Natural killer cell (primary cell): ENCODE results near the gene OR52N1. TPM values are rescaled to one million over a fixed set of nuclear protein-coding genes. Genes with fewer than 3 reads are reported as not detected.

Experiments used
- ATAC-seq, 3 donors: fragments of 150-1000 bp in 2 of 3; fragments of 200-7000 bp in 1 of 3; cut with Tn5 transposase; 1 replicate in 1 of 3; 2 replicates in 2 of 3; pipeline ENCODE4 v1.10.0; 2021; ENCODE audit warnings: mild to moderate bottlenecking in 2 of 3, moderate library complexity in 2 of 3
- DNase-seq, 2 donors: peaks; one replicate each; pipeline versions ENCODE4 v3.0.0 to v3.0.0-alpha.2; 2013 to 2021; ENCODE audit warnings: mixed read lengths in 1 of 2
- H3K27ac ChIP-seq: one replicate; pipeline ENCODE4 v1.5.1; 2013; ENCODE audit warnings: mild to moderate bottlenecking, low read length
- H3K27me3 ChIP-seq: one replicate; pipeline ENCODE4 v1.6.1; 2013; ENCODE audit warnings: low read length; ENCODE audit not compliant: control insufficient read depth, insufficient read depth
- H3K36me3 ChIP-seq: one replicate; pipeline ENCODE4 v1.6.1; 2013; ENCODE audit warnings: low read length; ENCODE audit not compliant: control insufficient read depth, insufficient read depth
- H3K4me1 ChIP-seq: one replicate; pipeline ENCODE4 v1.6.1; 2013; ENCODE audit warnings: low read length; ENCODE audit not compliant: control insufficient read depth, insufficient read depth
- H3K4me3 ChIP-seq: one replicate; pipeline ENCODE4 v1.5.1; 2013; ENCODE audit warnings: low read length
- H3K9me3 ChIP-seq: one replicate; pipeline ENCODE4 v1.6.1; 2013; ENCODE audit warnings: low read length; ENCODE audit not compliant: control insufficient read depth, insufficient read depth
- H3K27ac Mint-ChIP-seq, 2 donors: one replicate each; pipeline ENCODE4 v1.8.0; 2022; ENCODE audit warnings: mild to moderate bottlenecking in 2 of 2, mixed read lengths in 2 of 2, moderate library complexity in 1 of 2
- H3K27me3 Mint-ChIP-seq, 2 donors: one replicate each; pipeline ENCODE4 v1.8.0; 2022; ENCODE audit warnings: low read depth in 2 of 2, mixed read lengths in 2 of 2
- H3K36me3 Mint-ChIP-seq: one replicate; pipeline ENCODE4 v1.8.0; 2022; ENCODE audit warnings: mixed read lengths
- H3K4me1 Mint-ChIP-seq, 2 donors: one replicate each; pipeline ENCODE4 v1.8.0; 2022; ENCODE audit warnings: mixed read lengths in 2 of 2
- H3K4me3 Mint-ChIP-seq: one replicate; pipeline ENCODE4 v1.8.0; 2022; ENCODE audit warnings: mild to moderate bottlenecking, moderate library complexity, mixed read lengths
- H3K9me3 Mint-ChIP-seq, 2 donors: one replicate each; pipeline ENCODE4 v1.8.0; 2022; ENCODE audit warnings: mixed read lengths in 2 of 2
- WGBS: methylation state at CpG from one replicate; pipeline ENCODE4 v1.1.7; 2013; ENCODE audit warnings: missing lambda C conversion rate; ENCODE audit not compliant: insufficient coverage; 5-methylcytosine and 5-hydroxymethylcytosine counted together
- intact Hi-C: fragments of 100-400 bp; cut with micrococcal nuclease; formaldehyde crosslinking; loops from one replicate; pipeline ENCODE4 v1.14.2; 2022
- total RNA-seq, 4 donors: library from RNA; stranded (reverse); fragments of 120-200 nt in 1 of 4; gene quantifications; one replicate each; pipeline versions ENCODE4 v1.2.3 to v1.2.4, GENCODE V29; 2013 to 2022
- TF ChIP-seq, protein P1 (sequence below): fragments of 200-600 bp; IDR thresholded peaks from one replicate; pipeline ENCODE4 v1.8.0; 2022; ENCODE audit warnings: antibody characterized with exemption

OR52N1 gene
- total RNA-seq, 3 donors from 2014 or later (not counting 1 experiment from before 2014, with no cell fraction given): not detected

DNA sequence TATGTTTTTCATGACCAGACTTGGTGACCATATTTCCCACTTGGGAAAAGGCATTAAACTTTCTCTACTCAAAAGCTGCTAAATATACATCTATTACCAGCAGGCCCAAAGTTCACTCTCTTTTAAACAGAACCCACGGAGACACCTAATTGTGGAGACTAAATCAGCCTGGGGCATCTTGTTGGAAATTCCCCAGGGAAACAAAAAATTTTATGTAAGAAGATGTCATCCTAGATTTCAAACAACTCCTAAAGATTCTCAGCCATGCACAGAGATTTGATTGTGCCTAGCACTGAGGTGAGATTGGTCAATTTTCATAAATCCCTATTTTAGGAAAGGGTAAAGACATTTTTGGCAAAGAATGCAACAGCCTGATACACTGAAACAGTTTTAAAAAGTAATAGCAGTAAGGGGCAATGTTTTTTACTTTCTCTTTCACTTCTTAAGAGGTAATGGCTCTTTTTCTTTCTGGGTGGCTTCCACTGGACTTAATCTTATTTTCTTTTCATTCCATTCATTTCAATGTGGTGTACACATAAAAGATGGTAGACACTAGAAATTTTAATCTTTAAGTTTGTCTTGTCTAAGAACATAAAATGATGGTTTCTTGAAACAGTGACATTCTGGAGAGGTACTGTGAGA is 27.3 kb upstream of the OR52N1 start:
- H3K36me3 ChIP-seq: no peaks in the 10 kb centered on the region
- TF ChIP-seq, protein P1, sequence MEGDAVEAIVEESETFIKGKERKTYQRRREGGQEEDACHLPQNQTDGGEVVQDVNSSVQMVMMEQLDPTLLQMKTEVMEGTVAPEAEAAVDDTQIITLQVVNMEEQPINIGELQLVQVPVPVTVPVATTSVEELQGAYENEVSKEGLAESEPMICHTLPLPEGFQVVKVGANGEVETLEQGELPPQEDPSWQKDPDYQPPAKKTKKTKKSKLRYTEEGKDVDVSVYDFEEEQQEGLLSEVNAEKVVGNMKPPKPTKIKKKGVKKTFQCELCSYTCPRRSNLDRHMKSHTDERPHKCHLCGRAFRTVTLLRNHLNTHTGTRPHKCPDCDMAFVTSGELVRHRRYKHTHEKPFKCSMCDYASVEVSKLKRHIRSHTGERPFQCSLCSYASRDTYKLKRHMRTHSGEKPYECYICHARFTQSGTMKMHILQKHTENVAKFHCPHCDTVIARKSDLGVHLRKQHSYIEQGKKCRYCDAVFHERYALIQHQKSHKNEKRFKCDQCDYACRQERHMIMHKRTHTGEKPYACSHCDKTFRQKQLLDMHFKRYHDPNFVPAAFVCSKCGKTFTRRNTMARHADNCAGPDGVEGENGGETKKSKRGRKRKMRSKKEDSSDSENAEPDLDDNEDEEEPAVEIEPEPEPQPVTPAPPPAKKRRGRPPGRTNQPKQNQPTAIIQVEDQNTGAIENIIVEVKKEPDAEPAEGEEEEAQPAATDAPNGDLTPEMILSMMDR: no peak
- peak in 2 of 3 donors; percentile 44 to 52 for ATAC-seq
- Mint-ChIP-seq H3K9me3 (no peaks in the 10 kb centered on the region), H3K4me1 (peaks cover 7% of the 10 kb centered on the region in 2 donors), H3K27ac (peak overlapping the region; percentile 44 to 71), H3K27me3 (peaks cover 7 to 8% of the 10 kb centered on the region in 2 donors), H3K4me3 (peak overlapping the region; percentile 80), H3K36me3 (no peaks in the 10 kb centered on the region)
- no peak overlapping the region for H3K27ac ChIP-seq
- intact Hi-C loops: no loop called here
- no peaks in the 10 kb centered on the region for H3K27me3 ChIP-seq
- 0% methylated on average over 1 of the region's 1 CpG for WGBS
- no peaks in the 10 kb centered on the region for H3K4me1 ChIP-seq
- no peaks in the 10 kb centered on the region for H3K9me3 ChIP-seq
- DNase-seq: peak in 1 of 2 donors; percentile 17
- no peak overlapping the region for H3K4me3 ChIP-seq

DNA sequence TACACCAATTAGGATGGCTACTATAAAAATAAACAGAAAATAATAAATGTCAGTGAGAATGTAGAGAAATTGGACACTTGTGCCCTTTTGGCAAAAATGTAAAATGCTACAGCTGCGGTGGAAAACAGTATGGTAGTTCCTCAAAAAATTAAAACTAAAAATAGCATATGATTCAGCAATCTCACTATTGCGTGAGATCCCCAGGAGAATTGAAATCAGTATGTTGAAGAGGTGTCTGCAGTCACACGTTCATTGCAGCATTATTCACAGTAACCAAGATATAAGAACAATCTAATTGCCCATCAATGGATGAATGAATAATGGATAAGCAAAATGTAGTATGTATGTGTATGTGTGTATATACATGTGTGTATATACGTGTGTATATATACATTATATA is 24.5 kb upstream of the OR52N1 start:
- intact Hi-C loops: no loop called here
- ATAC-seq: no peak
- Histone ChIP-seq H3K27me3 (peaks cover under 1% of the 10 kb centered on the region), H3K4me1 (no peaks in the 10 kb centered on the region), H3K36me3 (no peaks in the 10 kb centered on the region), H3K4me3 (no peak overlapping the region), H3K9me3 (no peaks in the 10 kb centered on the region), H3K27ac (no peak overlapping the region)
- H3K9me3 Mint-ChIP-seq: no peaks in the 10 kb centered on the region
- H3K27me3 Mint-ChIP-seq: peaks cover 2 to 3% of the 10 kb centered on the region in 2 donors
- no CpG with 5 or more reads among the region's 4 CpGs for WGBS
- H3K27ac Mint-ChIP-seq: no peak overlapping the region
- DNase-seq: no peak
- peaks cover 7% of the 10 kb centered on the region in 2 donors for H3K4me1 Mint-ChIP-seq
- TF ChIP-seq, protein P1: no peak
- H3K4me3 Mint-ChIP-seq: no peak overlapping the region
- H3K36me3 Mint-ChIP-seq: no peaks in the 10 kb centered on the region

DNA sequence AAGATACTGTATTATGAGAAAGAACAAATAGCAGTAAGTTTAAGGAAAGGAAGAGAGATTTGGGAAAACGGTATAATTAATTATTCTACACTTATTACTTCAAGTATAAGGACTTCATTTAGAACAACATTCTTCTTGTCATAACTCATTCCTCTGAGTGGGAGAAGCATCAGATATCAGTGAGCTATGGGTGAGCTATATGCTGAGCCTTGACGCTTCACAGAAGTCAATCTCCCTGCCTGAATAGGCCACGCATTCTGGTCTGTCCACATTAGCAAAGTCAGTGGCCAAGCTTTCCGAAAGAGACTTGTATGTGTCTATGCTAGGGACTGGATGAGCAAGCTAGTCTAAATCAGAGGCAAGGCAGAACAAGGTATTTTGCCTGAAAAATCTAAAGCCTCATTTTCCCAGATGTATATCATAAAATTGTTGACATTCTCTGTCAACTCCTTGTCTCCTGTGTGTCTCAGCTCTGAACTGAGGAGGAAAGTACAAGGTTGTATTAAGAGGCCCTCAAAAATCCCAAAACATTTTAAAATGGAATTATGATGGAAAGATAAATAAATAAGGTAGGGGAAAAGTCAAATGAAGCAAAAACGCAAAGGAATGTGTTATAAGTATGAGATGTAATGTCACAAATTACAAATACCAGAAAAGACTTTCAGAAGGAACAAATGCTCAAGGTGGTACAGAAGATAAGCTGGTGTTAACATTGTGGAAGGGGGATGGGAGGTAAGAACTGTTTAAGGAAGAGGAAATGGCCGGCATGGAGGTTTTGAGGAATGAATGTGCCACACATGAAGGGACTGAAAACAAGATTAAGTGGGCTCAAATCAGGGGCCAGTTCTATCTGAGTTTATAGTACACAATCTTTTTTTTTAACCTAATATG is 19.1 kb upstream of the OR52N1 start:
- H3K4me1 ChIP-seq: peaks cover 9% of the 10 kb centered on the region
- no peaks in the 10 kb centered on the region for H3K9me3 ChIP-seq
- no peak overlapping the region for H3K27ac Mint-ChIP-seq
- H3K4me3 ChIP-seq: no peak overlapping the region
- no peaks in the 10 kb centered on the region for H3K36me3 Mint-ChIP-seq
- ATAC-seq: no peak
- peaks cover 6% of the 10 kb centered on the region for H3K27me3 ChIP-seq
- intact Hi-C loops: loop anchor here (2.0 kb wide), 1 partner anchor 1173 kb away; the partner anchor contains the start of gene OR51D1
- peaks cover 12% of the 10 kb centered on the region in 2 donors for H3K4me1 Mint-ChIP-seq
- WGBS: 76% methylated on average over 5 of the region's 6 CpGs
- no peak overlapping the region for H3K27ac ChIP-seq
- TF ChIP-seq, protein P1: no peak
- H3K27me3 Mint-ChIP-seq: peaks cover 22 to 34% of the 10 kb centered on the region in 2 donors
- no peaks in the 10 kb centered on the region for H3K9me3 Mint-ChIP-seq
- H3K36me3 ChIP-seq: no peaks in the 10 kb centered on the region
- no peak for DNase-seq
- no peak overlapping the region for H3K4me3 Mint-ChIP-seq
